MM.1S (cell line): ENCODE data around the gene LY86.

Experiments
- CTCF ChIP-seq: fragments of 300-600 bp; sonication (generic); IDR thresholded peaks from 2 replicates; pipeline ENCODE4 v1.5.1; 2016; ENCODE audit warnings: antibody characterized with exemption, low read length, mixed read lengths
- EZH2phosphoT487 ChIP-seq: fragments of 300-600 bp; sonication (generic); IDR thresholded peaks from 2 replicates; pipeline ENCODE4 v1.6.1; 2018; ENCODE audit warnings: antibody characterized with exemption, low read length

- TF ChIP-seq CTCF, result no peak
- no peak for TF ChIP-seq EZH2phosphoT487
These were observed 21.8 kb upstream of the LY86 start for GRCh38 chr6:6566766-6567165.
